ENCODE data around the gene NT5C3A.
"Not testable (repeated sequence)": the region's sequence is repeated elsewhere in the genome, so short reads cannot be mapped to it uniquely, and the experiment has no call there.

NT5C3A gene

GRCh38 chr7:33044986-33045385 is 17.6 kb downstream of the NT5C3A start:
- in situ Hi-C loops (cut with MboI; ENCODE audit: low pct_unique_long_range_greater_than_20kb, low sequenced_read_pairs): no loop called here
- no peak for DNase-seq

GRCh38 chr7:33044401-33044718 is 18.2 kb downstream of the NT5C3A start:
- no peak for DNase-seq
- in situ Hi-C loops (cut with MboI; ENCODE audit: low pct_unique_long_range_greater_than_20kb, low sequenced_read_pairs): no loop called here

DNA sequence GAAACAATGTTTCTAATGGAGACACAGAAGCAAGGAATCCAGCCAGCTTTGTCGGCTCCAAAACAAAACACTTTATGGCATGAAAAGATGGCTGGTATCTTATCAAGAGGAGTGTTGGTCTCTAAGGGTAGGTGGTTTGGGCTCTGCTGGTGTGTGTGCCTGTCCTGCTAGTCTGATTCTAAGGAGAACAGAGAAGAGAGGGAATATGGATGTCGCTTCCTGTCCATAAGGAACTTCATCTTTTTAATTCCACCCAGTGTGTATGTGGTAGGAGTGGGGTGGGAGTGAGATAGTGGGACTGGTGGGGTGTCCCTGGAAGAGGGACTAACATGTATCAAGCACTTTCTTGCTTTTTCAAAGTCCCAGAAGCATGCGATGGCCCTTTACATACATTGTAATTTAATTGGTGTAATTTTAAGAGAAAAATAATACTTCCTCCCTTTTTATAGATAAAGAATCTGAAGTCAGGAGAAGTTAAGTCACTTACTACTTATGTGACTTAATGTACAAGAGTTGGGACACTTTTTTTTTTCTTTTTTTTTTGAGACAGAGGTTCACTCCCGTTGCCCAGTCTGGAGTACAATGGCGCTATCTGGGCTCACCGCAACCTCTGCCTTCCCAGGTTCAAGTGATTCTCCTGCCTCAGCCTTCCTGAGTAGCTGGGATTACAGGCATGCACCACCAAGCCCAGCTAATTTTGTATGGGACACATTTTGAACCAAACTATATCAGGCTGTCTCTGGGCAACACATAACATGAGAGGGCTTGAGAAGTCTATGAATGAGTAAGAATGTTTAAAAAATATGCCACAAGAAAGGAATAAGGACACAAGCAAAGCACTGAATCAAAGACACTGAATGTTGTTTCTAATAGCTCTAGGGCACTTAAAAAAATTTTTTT is 18.8 kb downstream of the NT5C3A start:
- in situ Hi-C loops (cut with MboI; ENCODE audit: low pct_unique_long_range_greater_than_20kb, low sequenced_read_pairs): no loop called here
- DNase-seq: no peak

DNA sequence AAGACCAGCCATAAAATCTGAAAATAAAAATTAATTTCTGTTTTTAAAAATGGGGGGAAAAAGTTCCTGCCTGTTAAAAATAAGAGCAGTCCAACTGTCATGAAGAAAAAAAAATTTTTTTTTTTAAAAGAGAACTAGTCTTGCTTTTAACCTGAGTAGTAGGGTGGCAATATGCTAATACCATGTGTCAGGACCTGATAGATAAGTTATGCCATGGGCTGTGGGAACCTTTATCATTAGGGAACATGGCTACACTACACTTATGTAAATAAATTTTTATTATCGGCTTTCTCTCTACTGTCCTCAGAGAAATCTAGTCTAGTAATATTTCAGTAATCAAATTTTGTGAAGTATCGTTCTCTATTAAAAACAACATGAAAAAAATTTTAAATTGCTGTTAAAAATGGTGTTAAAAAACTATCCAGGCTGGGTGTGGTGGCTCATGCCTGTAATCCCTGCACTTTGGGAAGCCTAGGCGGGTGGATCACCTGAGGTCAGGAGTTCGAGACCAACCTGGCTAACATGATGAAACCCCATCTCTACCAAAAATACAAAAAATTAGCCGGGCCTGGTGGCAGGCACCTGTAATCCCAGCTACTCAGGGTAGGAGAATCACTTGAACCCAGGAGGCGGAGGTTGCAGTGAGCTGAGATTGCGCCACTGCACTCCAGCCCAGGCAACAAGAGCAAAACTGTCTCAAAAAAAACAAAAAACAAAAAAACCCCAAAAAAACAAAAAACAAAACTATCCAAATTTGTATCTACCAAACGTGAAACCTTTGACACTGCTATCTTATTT is 20.7 kb downstream of the NT5C3A start:
- DNase-seq: no peak
- in situ Hi-C loops (cut with MboI; ENCODE audit: low pct_unique_long_range_greater_than_20kb, low sequenced_read_pairs): no loop called here

DNA sequence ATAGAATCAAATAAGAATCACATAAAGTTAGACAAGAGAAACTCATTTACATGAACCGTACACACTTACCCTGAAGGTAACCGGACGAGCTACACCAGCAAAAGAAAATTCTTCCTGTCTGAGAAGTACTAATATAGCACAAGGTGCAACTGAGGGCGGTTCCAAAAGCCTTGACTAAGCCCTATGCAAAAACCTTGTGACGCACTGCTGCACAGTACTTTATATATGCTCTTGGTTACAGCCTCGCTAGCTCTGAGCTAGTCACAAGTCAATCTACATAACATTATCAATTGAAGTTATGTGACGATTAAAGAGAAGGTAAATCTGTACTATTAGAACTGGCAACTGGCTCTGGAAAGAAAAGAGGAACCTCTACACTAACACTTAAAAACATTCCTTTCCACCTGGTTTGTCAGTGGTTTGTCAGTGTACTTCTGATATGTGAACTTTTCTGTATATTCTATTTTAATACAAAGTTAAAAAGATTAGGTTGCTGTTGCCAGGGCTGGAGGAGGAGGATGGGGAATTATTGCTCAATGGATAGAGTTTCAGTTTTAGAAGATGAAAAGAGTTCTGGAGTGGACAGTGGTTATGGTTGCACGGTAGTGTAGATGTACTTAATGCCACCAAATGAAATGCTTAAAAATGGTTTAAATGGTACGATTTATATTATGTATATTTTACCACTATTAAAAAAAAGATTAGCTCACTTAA is 21.6 kb downstream of the NT5C3A start:
- peak; percentile 73 for DNase-seq
- in situ Hi-C loops (cut with MboI; ENCODE audit: low pct_unique_long_range_greater_than_20kb, low sequenced_read_pairs): no loop called here

GRCh38 chr7:33039903-33040292 is 22.7 kb downstream of the NT5C3A start:
- in situ Hi-C loops (cut with MboI; ENCODE audit: low pct_unique_long_range_greater_than_20kb, low sequenced_read_pairs): no loop called here
- DNase-seq: no peak

DNA sequence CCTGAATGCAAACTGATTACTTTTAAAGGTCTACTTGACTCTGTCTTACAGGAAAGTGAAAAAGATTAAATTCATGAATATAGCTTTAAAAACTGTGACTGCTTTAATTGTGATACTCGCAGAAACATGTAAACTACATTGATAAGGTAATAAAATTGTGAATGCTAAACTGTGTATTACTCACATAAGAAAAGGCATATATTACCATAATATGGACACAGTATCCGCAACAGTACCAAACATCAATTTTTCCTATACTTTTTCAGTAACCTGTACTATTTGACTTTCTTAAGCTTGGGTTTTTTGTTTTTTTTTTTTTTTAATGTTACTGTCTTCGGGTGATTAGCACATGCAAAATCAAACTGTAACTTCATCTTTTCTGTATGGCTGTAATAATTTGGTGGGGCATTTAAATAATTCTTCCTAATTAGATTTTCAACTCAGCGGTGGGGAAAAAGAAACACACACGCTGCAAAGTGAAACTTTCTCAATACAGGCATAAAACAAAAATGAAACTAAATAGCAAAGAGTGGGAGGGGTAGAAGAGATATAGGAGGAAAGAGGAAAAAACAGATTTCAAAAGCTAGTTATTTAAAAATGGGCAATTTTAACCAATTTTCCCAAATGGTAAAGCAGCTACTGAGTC is 23.2 kb downstream of the NT5C3A start:
- in situ Hi-C loops (cut with MboI; ENCODE audit: low pct_unique_long_range_greater_than_20kb, low sequenced_read_pairs): no loop called here
- DNase-seq: no peak

DNA sequence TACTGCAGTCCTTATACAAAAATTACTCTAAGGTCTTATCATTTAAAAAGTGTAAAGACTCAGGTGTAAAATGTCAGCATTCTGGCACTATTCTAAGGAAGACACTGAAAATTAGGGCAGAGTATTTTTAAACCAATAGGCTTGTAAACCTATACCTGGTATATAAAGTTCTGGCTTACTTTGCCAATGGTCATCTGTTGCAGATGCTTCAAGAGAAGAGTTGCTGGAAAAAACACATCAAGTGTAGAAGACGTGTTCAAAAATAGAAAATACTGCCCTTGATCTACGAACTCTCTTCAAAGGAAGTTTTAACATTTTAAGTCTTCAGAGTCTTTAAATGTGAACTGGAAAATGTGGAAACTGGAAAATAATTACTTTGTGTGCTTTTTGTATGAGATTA is 23.9 kb downstream of the NT5C3A start:
- in situ Hi-C loops (cut with MboI; ENCODE audit: low pct_unique_long_range_greater_than_20kb, low sequenced_read_pairs): no loop called here
- no peak for DNase-seq

DNA sequence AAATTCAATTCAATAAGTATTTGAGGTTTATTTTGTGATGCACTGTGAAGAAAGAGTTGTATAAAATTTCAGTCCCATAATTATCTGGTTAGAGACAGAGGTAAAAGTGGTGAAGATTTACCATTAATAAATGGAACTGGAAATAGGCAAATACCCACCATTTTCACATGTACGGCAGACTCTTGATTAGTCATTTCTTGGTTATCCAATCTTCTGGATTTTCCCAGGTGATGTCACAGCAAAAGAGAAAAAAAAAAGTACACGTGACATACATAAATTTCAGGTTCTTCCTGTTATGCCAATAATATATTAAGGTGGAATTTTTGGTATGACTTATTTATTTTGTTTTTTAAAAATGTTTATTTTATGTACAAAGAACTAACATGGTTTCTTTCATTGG is 26.8 kb downstream of the NT5C3A start:
- in situ Hi-C loops (cut with MboI; ENCODE audit: low pct_unique_long_range_greater_than_20kb, low sequenced_read_pairs): no loop called here
- DNase-seq: no peak

- in situ Hi-C loops (cut with MboI; ENCODE audit: low pct_unique_long_range_greater_than_20kb, low sequenced_read_pairs): no loop called here
- no peak for DNase-seq
These were observed 38.3 kb downstream of the NT5C3A start for GRCh38 chr7:33024189-33024757.

GRCh38 chr7:33012364-33012763 is 50.2 kb downstream of the NT5C3A start:
- DNase-seq: no peak
- in situ Hi-C loops (cut with MboI; ENCODE audit: low pct_unique_long_range_greater_than_20kb, low sequenced_read_pairs): no loop called here

- in situ Hi-C loops (cut with MboI; ENCODE audit: low pct_unique_long_range_greater_than_20kb, low sequenced_read_pairs): no loop called here
- no peak for DNase-seq
These were observed 52.8 kb downstream of the NT5C3A start for GRCh38 chr7:33009734-33010133.

DNA sequence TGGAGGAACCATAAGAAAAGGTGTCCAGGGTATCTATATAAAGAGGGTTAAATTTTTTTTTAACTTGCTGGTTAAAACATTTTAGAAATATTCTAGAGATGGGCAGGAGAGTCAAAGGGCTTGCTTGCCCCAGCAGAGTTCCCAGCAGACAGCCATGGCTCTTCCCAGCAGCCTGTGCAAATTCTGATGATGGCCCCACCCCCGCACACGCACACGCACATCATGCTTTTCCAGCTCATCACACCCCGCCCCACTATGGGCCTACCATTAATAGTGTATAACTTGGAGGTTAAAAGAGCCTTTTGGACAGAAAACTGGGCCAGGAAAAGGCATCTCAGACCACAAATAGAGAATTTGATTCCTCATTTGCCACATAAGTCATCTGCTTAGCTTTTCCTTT is 56.9 kb downstream of the NT5C3A start:
- DNase-seq; in situ Hi-C loops (cut with MboI; ENCODE audit: low pct_unique_long_range_greater_than_20kb, low sequenced_read_pairs): not testable (repeated sequence)

DNA sequence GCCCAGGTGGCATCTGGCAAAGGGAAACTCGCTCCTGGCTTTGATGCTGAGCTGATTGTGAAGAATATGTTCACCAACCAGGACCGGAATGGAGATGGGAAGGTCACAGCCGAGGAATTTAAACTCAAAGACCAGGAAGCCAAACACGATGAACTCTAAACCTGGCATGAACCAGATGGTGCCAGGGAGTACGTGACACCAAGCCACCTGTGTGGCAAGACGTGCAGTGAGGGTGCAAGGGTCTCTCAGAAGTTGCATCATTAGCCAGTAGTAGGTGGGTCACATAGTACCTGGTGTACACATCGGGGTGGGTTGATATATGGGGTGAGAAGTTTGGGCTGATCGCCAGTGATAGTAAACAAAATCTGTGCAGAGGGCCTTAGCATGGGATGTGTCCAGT is 57.4 kb downstream of the NT5C3A start:
- in situ Hi-C loops (cut with MboI; ENCODE audit: low pct_unique_long_range_greater_than_20kb, low sequenced_read_pairs); DNase-seq: not testable (repeated sequence)

GRCh38 chr7:33004104-33004616 is 58.4 kb downstream of the NT5C3A start:
- in situ Hi-C loops (cut with MboI; ENCODE audit: low pct_unique_long_range_greater_than_20kb, low sequenced_read_pairs): not testable (repeated sequence)

DNA sequence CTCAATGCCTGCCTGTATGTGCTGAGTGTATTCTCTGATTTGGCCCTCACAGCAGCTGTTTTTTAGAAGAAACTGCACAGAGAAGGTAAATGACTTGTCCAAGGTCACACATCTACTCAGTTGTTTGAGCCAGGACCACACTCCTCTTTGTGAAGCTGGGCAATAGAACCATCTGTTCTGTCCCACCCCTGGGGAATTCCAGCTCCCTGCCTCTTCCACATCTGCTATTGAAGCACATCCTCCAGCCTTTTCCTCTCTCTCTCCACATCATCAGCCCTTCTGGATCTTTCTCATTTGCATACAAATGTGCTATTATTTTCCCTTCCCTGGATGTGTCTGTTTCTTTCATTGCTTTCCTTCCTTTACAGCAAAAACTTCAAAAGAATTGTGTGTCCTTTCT is 59.5 kb downstream of the NT5C3A start:
- DNase-seq; in situ Hi-C loops (cut with MboI; ENCODE audit: low pct_unique_long_range_greater_than_20kb, low sequenced_read_pairs): not testable (repeated sequence)

More at GRCh38 chr7:33004104-33004616, 58.4 kb downstream of the NT5C3A start:
- DNase-seq: not testable (repeated sequence)

GRCh38 chr7:32999380-32999779 is 63.2 kb downstream of the NT5C3A start:
- in situ Hi-C loops (cut with MboI; ENCODE audit: low pct_unique_long_range_greater_than_20kb, low sequenced_read_pairs); DNase-seq: not testable (repeated sequence)

DNA sequence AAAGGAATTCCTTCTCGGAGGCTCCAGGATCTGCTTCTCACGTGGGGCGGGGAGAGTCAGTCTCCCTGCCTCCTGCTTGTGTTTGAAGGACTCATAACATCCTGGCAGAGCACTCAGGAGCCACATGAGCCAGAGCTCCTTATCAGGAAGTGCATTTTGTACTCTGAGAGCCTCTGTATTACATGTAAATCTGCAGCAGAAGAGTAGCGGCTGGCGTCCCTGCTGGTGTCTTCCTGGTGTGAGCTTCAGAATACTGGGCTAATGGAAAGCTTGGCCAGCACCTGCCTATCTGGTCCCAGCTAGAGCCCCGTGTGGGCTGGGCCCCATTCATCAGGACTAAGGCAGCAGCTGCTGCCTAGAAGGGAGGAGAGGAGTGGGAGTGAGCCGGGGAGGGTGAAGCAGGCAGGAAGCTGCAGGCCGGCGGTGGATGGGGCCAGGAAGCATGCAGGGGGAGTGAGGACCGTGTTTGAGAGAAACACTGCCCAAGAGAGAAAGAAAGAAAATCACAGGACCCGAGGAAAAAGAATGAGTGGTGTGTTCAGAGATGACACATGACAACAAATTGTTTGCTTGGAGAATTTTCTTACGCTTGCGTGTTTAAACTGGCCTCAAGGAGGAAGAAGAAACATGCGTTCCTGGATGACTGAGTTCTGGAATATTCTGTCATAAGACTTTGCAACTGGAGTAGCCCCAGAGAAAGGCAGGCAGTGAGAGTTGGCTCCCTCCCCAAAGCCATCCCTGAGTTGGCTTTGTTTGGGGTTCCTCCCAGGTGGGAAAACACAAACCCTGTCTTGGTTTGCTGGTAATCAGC is 64.0 kb downstream of the NT5C3A start:
- in situ Hi-C loops (cut with MboI; ENCODE audit: low pct_unique_long_range_greater_than_20kb, low sequenced_read_pairs): not testable (repeated sequence)

More for the DNA sequence above, 64.0 kb downstream of the NT5C3A start:
- peak; percentile 52 for DNase-seq

Measured in KBM-7 (cell line).